Stomach (tissue), 4 donors: ENCODE data around the gene ABCA12.

ENCODE experiments used
- EP300 ChIP-seq: sonication (generic); formaldehyde crosslinking; IDR thresholded peaks from one replicate; pipeline ENCODE4 v1.6.1; 2017; ENCODE audit warnings: antibody characterized with exemption
- POLR2A ChIP-seq, 4 donors: fragments of 450-650 bp; IDR thresholded peaks; one replicate each; pipeline ENCODE4 v1.6.1; 2016; ENCODE audit warnings: antibody characterized with exemption in 4 of 4, control low read depth in 2 of 4, mild to moderate bottlenecking in 1 of 4, moderate library complexity in 1 of 4
- POLR2AphosphoS5 ChIP-seq, 3 donors: sonication (generic); formaldehyde crosslinking; IDR thresholded peaks; one replicate each; pipeline ENCODE4 v1.6.1; 2016; ENCODE audit warnings: antibody characterized with exemption in 3 of 3
- TF ChIP-seq, protein P1 (sequence below), 7 experiments: fragments of 450-650 bp in 4 of 7; fragments of 200-600 bp in 3 of 7; sonication (generic) in 3 of 7; IDR thresholded peaks; one replicate each; pipeline ENCODE4 v1.5.1; 2016 to 2019; ENCODE audit warnings: antibody characterized with exemption in 7 of 7, control low read depth in 2 of 7, mild to moderate bottlenecking in 1 of 7

DNA sequence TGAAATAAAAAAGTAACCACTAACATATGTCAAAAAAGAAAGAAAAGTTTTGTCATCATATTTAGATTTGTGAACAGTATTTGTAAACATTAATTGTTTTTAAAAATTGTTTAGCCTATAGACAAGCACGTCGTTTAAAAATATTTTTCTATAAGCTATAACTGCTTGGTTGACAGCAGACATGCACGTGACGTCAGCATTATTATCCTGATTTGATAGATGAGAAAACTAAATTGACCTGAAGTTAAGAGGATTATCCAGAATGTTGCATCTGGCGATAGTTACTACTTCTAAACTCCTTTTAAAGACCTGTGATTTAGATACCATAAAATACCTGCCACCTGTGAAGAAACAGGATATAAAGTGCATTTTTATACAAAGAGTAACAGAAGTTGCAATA lies 172.0 kb downstream of the ABCA12 start:
- TF ChIP-seq, protein P1, sequence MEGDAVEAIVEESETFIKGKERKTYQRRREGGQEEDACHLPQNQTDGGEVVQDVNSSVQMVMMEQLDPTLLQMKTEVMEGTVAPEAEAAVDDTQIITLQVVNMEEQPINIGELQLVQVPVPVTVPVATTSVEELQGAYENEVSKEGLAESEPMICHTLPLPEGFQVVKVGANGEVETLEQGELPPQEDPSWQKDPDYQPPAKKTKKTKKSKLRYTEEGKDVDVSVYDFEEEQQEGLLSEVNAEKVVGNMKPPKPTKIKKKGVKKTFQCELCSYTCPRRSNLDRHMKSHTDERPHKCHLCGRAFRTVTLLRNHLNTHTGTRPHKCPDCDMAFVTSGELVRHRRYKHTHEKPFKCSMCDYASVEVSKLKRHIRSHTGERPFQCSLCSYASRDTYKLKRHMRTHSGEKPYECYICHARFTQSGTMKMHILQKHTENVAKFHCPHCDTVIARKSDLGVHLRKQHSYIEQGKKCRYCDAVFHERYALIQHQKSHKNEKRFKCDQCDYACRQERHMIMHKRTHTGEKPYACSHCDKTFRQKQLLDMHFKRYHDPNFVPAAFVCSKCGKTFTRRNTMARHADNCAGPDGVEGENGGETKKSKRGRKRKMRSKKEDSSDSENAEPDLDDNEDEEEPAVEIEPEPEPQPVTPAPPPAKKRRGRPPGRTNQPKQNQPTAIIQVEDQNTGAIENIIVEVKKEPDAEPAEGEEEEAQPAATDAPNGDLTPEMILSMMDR (IDR thresholded peaks at IDR 0.05): no peak
- no peak for TF ChIP-seq POLR2A (IDR thresholded peaks at IDR 0.05)
- TF ChIP-seq EP300: no peak
- no peak for TF ChIP-seq POLR2AphosphoS5 (IDR thresholded peaks at IDR 0.05)
